CD14-positive monocyte (primary cell): ENCODE results near the gene GRN. TPM values are rescaled to one million over a fixed set of nuclear protein-coding genes. Genes with fewer than 3 reads are reported as not detected.
A peak's percentile ranks its signal among the peaks of the same experiment; 100 is the strongest.

Source experiments
- DNase-seq, 3 donors: peaks; one replicate each; pipeline ENCODE4 v3.0.0-alpha.2; 2011 to 2022
- H2AFZ ChIP-seq: 2 replicates; pipeline ENCODE4 v1.6.0; 2012; ENCODE audit warnings: mild to moderate bottlenecking, low read depth, low read length, inconsistent platforms; ENCODE audit not compliant: insufficient read depth, poor library complexity, severe bottlenecking
- H3K27ac ChIP-seq, 2 donors: 1 replicate in 1 of 2; 2 replicates in 1 of 2; pipeline ENCODE4 v1.5.1; 2012 to 2013; ENCODE audit warnings: low read length in 2 of 2, control low read depth in 1 of 2, inconsistent platforms in 1 of 2, low read depth in 1 of 2, mild to moderate bottlenecking in 1 of 2
- H3K27me3 ChIP-seq, 2 donors: one replicate each; pipeline versions ENCODE4 v1.6.0 to v1.6.1; 2011 to 2013; ENCODE audit warnings: low read length in 2 of 2; ENCODE audit not compliant: control insufficient read depth in 2 of 2, insufficient read depth in 2 of 2
- H3K36me3 ChIP-seq, 2 donors: replicated peaks in 1 of 2; 1 replicate in 1 of 2; 2 replicates in 1 of 2; pipeline versions ENCODE4 v1.5.1 to v1.6.1; 2012 to 2013; ENCODE audit warnings: low read length in 2 of 2, control low read depth in 1 of 2, inconsistent platforms in 1 of 2, mild to moderate bottlenecking in 1 of 2; ENCODE audit not compliant: insufficient read depth in 2 of 2, control insufficient read depth in 1 of 2
- H3K4me1 ChIP-seq, 2 donors: 1 replicate in 1 of 2; 2 replicates in 1 of 2; pipeline versions ENCODE4 v1.5.1 to v1.6.1; 2012 to 2013; ENCODE audit warnings: low read length in 2 of 2, control low read depth in 1 of 2, inconsistent platforms in 1 of 2, mild to moderate bottlenecking in 1 of 2, moderate library complexity in 1 of 2; ENCODE audit not compliant: insufficient read depth in 2 of 2, control insufficient read depth in 1 of 2
- H3K4me2 ChIP-seq: replicated peaks from 2 replicates; pipeline ENCODE3; 2012; ENCODE audit warnings: low read length, moderate library complexity, mild to moderate bottlenecking; ENCODE audit not compliant: poor library complexity, severe bottlenecking; ENCODE audit errors: extremely low read depth
- H3K4me3 ChIP-seq, 3 experiments: fragments of 200-600 bp in 1 of 3; sonication (generic) in 1 of 3; replicated peaks in 1 of 3; 1 replicate in 2 of 3; 2 replicates in 1 of 3; pipeline ENCODE4 v1.5.1; 2011 to 2013; ENCODE audit warnings: low read length in 3 of 3, mild to moderate bottlenecking in 3 of 3, control low read depth in 2 of 3, low read depth in 2 of 3, inconsistent platforms in 1 of 3, moderate library complexity in 1 of 3
- H3K79me2 ChIP-seq: 2 replicates; pipeline ENCODE4 v1.6.0; 2012; ENCODE audit warnings: mild to moderate bottlenecking, control low read depth, inconsistent platforms, low read length, moderate library complexity; ENCODE audit not compliant: insufficient read depth
- H3K9ac ChIP-seq: 2 replicates; pipeline ENCODE4 v1.6.0; 2017; ENCODE audit warnings: low read length, mild to moderate bottlenecking; ENCODE audit not compliant: insufficient read depth, poor library complexity, severe bottlenecking
- H3K9me3 ChIP-seq, 2 donors: replicated peaks in 1 of 2; 1 replicate in 1 of 2; 2 replicates in 1 of 2; pipeline versions ENCODE4 v1.5.1 to v1.6.1; 2012 to 2013; ENCODE audit warnings: low read length in 2 of 2, control low read depth in 1 of 2; ENCODE audit not compliant: control insufficient read depth in 1 of 2, insufficient read depth in 1 of 2
- H4K20me1 ChIP-seq: 2 replicates; pipeline ENCODE4 v1.6.0; 2012; ENCODE audit warnings: mild to moderate bottlenecking, low read length, control low read depth, moderate library complexity; ENCODE audit not compliant: insufficient read depth
- H3K27ac Mint-ChIP-seq, 7 donors: one replicate each; pipeline ENCODE4 v1.8.0; 2020; ENCODE audit warnings: mild to moderate bottlenecking in 7 of 7, mixed read lengths in 7 of 7, moderate library complexity in 6 of 7, inconsistent platforms in 2 of 7
- H3K27me3 Mint-ChIP-seq, 3 donors: one replicate each; pipeline ENCODE4 v1.8.0; 2021 to 2022; ENCODE audit warnings: low read depth in 3 of 3, mild to moderate bottlenecking in 3 of 3, mixed read lengths in 3 of 3, moderate library complexity in 3 of 3, inconsistent platforms in 1 of 3
- H3K36me3 Mint-ChIP-seq, 2 donors: one replicate each; pipeline ENCODE4 v1.8.0; 2020; ENCODE audit warnings: mixed read lengths in 2 of 2, inconsistent platforms in 1 of 2, mild to moderate bottlenecking in 1 of 2
- H3K4me1 Mint-ChIP-seq: one replicate; pipeline ENCODE4 v1.8.0; 2020; ENCODE audit warnings: mild to moderate bottlenecking, mixed read lengths
- H3K4me3 Mint-ChIP-seq, 2 donors: one replicate each; pipeline ENCODE4 v1.8.0; 2020; ENCODE audit warnings: mild to moderate bottlenecking in 2 of 2, mixed read lengths in 2 of 2, moderate library complexity in 1 of 2
- H3K9me3 Mint-ChIP-seq, 7 donors: one replicate each; pipeline ENCODE4 v1.8.0; 2020 to 2022; ENCODE audit warnings: mixed read lengths in 7 of 7, mild to moderate bottlenecking in 6 of 7, moderate library complexity in 6 of 7, inconsistent platforms in 2 of 7
- WGBS: methylation state at CpG from one replicate; pipeline ENCODE4 v1.1.5; 2013; ENCODE audit warnings: missing lambda C conversion rate; ENCODE audit not compliant: insufficient coverage; 5-methylcytosine and 5-hydroxymethylcytosine counted together
- intact Hi-C, 2 donors: fragments of 100-400 bp; cut with micrococcal nuclease; formaldehyde crosslinking; loops; one replicate each; pipeline versions ENCODE4 v1.15.0 to v1.15.1; 2023
- polyA plus RNA-seq, 3 donors: library from polyadenylated mRNA; depleted of rRNA in 1 of 3; unstranded in 2 of 3; stranded (reverse) in 1 of 3; fragments of 300-500 nt in 2 of 3; fragments of >200 nt in 1 of 3; fragmentation: Illumina TruSeq in 2 of 3; gene quantifications; 1 replicate in 2 of 3; 2 replicates in 1 of 3; pipeline ENCODE4 v1.2.3, GENCODE V29; 2012 to 2021
- TF ChIP-seq, protein P1 (sequence below): fragments of 200-600 bp; IDR thresholded peaks from one replicate; pipeline ENCODE4 v1.8.0; 2022; ENCODE audit warnings: antibody characterized with exemption, mild to moderate bottlenecking

GRN gene
- polyA plus RNA-seq, 3 donors: 1,303 to 1,960 (median 1,361) TPM

DNA sequence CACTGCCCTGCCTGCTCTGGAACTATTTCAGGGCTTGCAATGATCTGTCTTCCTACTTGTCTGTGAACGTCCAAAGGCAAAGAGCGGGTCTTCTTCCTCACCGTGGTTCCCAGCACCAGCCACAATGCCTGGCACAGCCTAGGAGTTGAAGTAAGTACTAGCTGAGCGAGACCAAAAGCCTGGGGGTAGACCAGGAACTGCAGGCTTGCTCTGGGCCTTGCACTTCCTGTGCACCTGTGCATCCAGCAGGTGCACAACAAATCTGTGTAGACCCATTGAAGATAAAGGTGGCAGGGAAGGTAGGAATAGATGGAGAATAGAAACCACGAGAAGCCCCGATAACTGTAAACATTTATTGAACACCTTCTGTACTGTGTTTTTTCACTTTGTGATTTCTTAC lies 13.9 kb downstream of the GRN start:
- Histone ChIP-seq H3K36me3 (no peaks in the 10 kb centered on the region), H3K9ac (no peak overlapping the region), H3K4me1 (peaks cover 9 to 24% of the 10 kb centered on the region in 2 donors), H3K9me3 (no peaks in the 10 kb centered on the region), H3K79me2 (no peaks in the 10 kb centered on the region), H3K4me2 (no peak overlapping the region), H3K27ac (no peak overlapping the region), H2AFZ (no peak overlapping the region), H3K27me3 (peaks cover 9 to 39% of the 10 kb centered on the region in 2 donors), H3K4me3 (no peak overlapping the region), H4K20me1 (no peaks in the 10 kb centered on the region)
- intact Hi-C loops: no loop called here
- TF ChIP-seq, protein P1, sequence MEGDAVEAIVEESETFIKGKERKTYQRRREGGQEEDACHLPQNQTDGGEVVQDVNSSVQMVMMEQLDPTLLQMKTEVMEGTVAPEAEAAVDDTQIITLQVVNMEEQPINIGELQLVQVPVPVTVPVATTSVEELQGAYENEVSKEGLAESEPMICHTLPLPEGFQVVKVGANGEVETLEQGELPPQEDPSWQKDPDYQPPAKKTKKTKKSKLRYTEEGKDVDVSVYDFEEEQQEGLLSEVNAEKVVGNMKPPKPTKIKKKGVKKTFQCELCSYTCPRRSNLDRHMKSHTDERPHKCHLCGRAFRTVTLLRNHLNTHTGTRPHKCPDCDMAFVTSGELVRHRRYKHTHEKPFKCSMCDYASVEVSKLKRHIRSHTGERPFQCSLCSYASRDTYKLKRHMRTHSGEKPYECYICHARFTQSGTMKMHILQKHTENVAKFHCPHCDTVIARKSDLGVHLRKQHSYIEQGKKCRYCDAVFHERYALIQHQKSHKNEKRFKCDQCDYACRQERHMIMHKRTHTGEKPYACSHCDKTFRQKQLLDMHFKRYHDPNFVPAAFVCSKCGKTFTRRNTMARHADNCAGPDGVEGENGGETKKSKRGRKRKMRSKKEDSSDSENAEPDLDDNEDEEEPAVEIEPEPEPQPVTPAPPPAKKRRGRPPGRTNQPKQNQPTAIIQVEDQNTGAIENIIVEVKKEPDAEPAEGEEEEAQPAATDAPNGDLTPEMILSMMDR: no peak
- no peak overlapping the region for H3K4me3 Mint-ChIP-seq
- H3K9me3 Mint-ChIP-seq: peaks cover 0 to 2% (median 1%) of the 10 kb centered on the region in 7 donors
- H3K27me3 Mint-ChIP-seq: peaks cover 31 to 66% (median 38%) of the 10 kb centered on the region in 3 donors
- DNase-seq: no peak
- H3K27ac Mint-ChIP-seq: peak overlapping the region in 1 of 7 donors; percentile 77
- H3K36me3 Mint-ChIP-seq: no peaks in the 10 kb centered on the region
- 40% methylated on average over 4 of the region's 6 CpGs for WGBS
- peaks cover 6% of the 10 kb centered on the region for H3K4me1 Mint-ChIP-seq

DNA sequence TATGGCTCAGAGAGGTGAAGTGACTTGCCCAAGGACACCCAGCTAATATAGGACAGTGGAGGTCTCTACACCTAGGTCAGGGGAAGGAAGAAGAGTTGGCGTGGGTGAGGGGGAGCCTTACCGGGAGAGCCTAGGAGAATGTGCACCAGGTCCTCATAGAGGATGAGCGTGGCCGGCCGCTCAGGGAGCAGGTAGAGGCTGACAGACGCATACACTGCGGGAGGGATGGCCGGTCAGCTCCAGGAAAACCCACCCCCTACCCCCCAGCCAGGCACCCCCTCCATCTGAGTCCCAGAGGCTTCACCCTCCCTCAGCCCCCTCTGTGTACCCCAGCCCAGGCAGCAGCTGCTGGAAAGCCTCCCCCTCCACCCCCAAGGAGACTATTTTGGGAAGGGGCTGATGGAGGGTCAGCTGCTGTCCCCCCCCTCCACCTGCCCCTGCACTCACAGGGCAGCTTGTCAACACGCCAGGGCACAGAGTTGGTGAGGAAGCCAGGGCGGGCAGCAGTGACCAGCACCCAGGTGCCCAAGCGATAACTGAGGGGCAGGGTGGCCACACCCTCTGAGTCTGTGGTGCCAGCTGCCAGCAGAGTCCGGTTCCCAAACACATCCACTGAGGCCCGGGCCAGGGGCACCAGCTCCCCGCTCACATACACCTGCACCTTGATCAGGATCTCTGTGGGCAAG lies 14.5 kb downstream of the GRN start:
- Histone ChIP-seq H3K4me2 (no peak overlapping the region), H3K79me2 (no peaks in the 10 kb centered on the region), H3K27ac (no peak overlapping the region), H3K36me3 (no peaks in the 10 kb centered on the region), H4K20me1 (no peaks in the 10 kb centered on the region), H3K9me3 (no peaks in the 10 kb centered on the region), H3K4me1 (peaks cover 9 to 22% of the 10 kb centered on the region in 2 donors), H2AFZ (no peak overlapping the region), H3K27me3 (peaks cover 9 to 39% of the 10 kb centered on the region in 2 donors), H3K9ac (no peak overlapping the region), H3K4me3 (no peak overlapping the region)
- intact Hi-C loops: loop anchor here in 1 of 2 donors (5.0 kb wide), 1 partner anchor 37 kb away; the partner anchor contains the start of gene SLC25A39
- Mint-ChIP-seq H3K4me3 (no peak overlapping the region), H3K9me3 (peaks cover 0 to 2% (median 1%) of the 10 kb centered on the region in 7 donors), H3K36me3 (no peaks in the 10 kb centered on the region), H3K27ac (peak overlapping the region in 1 of 7 donors; percentile 59), H3K4me1 (peaks cover 6% of the 10 kb centered on the region), H3K27me3 (peaks cover 36 to 69% (median 43%) of the 10 kb centered on the region in 3 donors)
- no peak for DNase-seq
- 86% methylated on average over 5 of the region's 14 CpGs for WGBS
- TF ChIP-seq, protein P1: no peak
